WERI-Rb-1 (cell line): Measurements from ENCODE around the gene KCNS3.

Experiments used
- DNase-seq: peaks from one replicate; pipeline ENCODE4 v3.0.0-alpha.2; 2020
- H3K27ac ChIP-seq: fragments of 250-450 bp; sonication (Bioruptor Pico); 2 replicates; pipeline ENCODE4 v1.5.1; 2020; ENCODE audit warnings: mild to moderate bottlenecking, moderate library complexity
- H3K27me3 ChIP-seq: fragments of 250-450 bp; sonication (Bioruptor Pico); 2 replicates; pipeline ENCODE4 v1.5.1; 2021; ENCODE audit warnings: mild to moderate bottlenecking, low read depth, moderate library complexity; ENCODE audit not compliant: insufficient read depth, severe bottlenecking
- H3K36me3 ChIP-seq: fragments of 250-450 bp; sonication (Bioruptor Pico); 2 replicates; pipeline ENCODE4 v1.5.1; 2020; ENCODE audit warnings: mild to moderate bottlenecking, moderate library complexity
- H3K4me3 ChIP-seq: 2 replicates; pipeline ENCODE4 v1.5.1; 2011; ENCODE audit warnings: low read depth, mild to moderate bottlenecking, control low read depth, low read length
- H3K9me3 ChIP-seq: fragments of 250-450 bp; sonication (Bioruptor Pico); 2 replicates; pipeline ENCODE4 v1.5.1; 2021; ENCODE audit warnings: mild to moderate bottlenecking, moderate library complexity; ENCODE audit not compliant: severe bottlenecking
- TF ChIP-seq, protein P1 (sequence below): IDR thresholded peaks from 2 replicates; pipeline ENCODE4 v1.5.1; 2011; ENCODE audit warnings: low read depth, mild to moderate bottlenecking, control low read depth, inconsistent platforms, low read length

KCNS3 gene

DNA sequence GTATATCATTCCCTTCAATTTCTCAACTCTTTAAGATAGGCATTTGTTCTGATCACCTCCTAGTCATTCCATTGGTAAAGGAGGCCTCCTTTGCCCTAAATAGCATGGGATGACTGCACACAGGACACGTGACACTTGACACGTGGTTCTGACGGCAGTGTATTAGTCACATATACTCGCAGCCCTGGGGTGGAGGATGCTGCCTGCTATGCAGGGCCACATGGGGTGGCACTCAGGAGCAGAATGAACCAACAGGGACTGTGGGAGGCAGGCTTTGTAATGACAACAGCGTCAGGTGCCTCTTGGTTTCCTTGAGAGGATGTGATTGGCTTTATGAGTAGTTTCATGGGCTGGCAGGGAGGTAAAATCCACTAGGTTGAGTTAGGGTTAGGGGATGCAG lies 9.3 kb upstream of the KCNS3 start:
- TF ChIP-seq, protein P1, sequence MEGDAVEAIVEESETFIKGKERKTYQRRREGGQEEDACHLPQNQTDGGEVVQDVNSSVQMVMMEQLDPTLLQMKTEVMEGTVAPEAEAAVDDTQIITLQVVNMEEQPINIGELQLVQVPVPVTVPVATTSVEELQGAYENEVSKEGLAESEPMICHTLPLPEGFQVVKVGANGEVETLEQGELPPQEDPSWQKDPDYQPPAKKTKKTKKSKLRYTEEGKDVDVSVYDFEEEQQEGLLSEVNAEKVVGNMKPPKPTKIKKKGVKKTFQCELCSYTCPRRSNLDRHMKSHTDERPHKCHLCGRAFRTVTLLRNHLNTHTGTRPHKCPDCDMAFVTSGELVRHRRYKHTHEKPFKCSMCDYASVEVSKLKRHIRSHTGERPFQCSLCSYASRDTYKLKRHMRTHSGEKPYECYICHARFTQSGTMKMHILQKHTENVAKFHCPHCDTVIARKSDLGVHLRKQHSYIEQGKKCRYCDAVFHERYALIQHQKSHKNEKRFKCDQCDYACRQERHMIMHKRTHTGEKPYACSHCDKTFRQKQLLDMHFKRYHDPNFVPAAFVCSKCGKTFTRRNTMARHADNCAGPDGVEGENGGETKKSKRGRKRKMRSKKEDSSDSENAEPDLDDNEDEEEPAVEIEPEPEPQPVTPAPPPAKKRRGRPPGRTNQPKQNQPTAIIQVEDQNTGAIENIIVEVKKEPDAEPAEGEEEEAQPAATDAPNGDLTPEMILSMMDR = no peak
- no peaks in the 10 kb centered on the region for H3K36me3 ChIP-seq
- DNase-seq = no peak
- H3K27ac ChIP-seq = no peak overlapping the region
- no peaks in the 10 kb centered on the region for H3K27me3 ChIP-seq
- no peak overlapping the region for H3K4me3 ChIP-seq
- no peaks in the 10 kb centered on the region for H3K9me3 ChIP-seq

DNA sequence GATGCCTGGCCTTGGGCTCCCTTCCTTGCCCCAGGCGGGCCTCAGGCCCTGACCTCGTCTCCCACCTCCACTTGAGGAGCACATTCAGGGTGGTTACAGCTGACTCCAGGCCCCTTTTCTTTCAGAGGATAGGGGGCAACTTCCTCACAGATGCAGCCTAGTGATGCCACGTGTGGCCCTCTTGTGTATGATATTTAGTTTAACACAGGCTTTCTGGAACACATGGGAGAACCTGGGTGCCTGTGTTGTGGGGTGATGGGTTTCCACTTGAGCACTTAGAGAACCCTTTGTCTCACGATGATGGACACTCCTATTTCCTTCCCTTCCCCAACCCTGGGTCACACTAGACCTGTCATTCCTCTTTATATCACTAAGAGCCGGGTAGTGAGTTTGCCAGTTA lies 6.8 kb upstream of the KCNS3 start:
- no peak for DNase-seq
- Histone ChIP-seq H3K36me3 (no peaks in the 10 kb centered on the region), H3K27ac (no peak overlapping the region), H3K4me3 (no peak overlapping the region), H3K9me3 (no peaks in the 10 kb centered on the region), H3K27me3 (no peaks in the 10 kb centered on the region)
- TF ChIP-seq, protein P1 = no peak

DNA sequence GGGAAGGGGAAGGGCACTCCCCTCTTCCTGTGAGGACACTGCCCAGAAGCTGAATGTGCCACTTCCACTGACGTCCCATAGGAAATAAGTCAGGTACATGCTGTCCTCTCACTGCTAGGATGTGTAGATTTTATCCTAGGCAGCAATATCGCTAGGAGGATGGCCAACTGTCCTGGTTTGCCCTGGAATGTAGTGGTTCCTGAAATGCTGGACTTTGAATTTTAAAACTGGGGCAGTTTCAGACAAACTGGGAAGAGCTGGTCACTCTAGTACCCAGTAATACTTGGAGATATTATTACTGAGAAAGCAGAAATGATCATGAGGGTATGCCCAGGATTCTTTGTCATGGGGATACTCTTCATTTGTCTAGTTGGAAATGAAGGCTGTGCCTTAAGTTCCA lies 5.4 kb upstream of the KCNS3 start:
- Histone ChIP-seq H3K27ac (no peak overlapping the region), H3K4me3 (no peak overlapping the region), H3K9me3 (no peaks in the 10 kb centered on the region), H3K36me3 (no peaks in the 10 kb centered on the region), H3K27me3 (no peaks in the 10 kb centered on the region)
- TF ChIP-seq, protein P1 = no peak
- DNase-seq = no peak

DNA sequence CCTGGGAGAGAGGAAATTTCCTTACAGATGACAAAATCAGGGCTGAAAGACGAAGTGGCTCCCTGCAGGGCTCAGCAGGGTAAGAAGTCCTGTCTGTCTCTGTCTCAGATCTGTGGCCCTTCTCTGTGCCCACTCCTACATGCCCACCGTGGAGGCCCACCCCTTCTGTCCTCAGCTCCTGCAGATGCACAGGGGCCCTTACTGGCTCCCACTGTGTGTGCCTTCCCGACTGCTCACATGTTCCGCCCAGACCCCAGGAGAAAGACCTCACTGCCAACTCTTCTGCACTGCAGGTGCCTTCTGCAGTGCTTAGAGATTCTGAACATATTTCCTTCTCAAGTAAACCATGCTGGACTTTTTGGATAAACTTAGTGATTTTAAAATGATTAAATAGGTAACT lies 1.9 kb upstream of the KCNS3 start:
- no peaks in the 10 kb centered on the region for H3K27me3 ChIP-seq
- peaks cover 6% of the 10 kb centered on the region for H3K36me3 ChIP-seq
- no peaks in the 10 kb centered on the region for H3K9me3 ChIP-seq
- TF ChIP-seq, protein P1 = no peak
- no peak overlapping the region for H3K27ac ChIP-seq
- no peak for DNase-seq
- H3K4me3 ChIP-seq = no peak overlapping the region

DNA sequence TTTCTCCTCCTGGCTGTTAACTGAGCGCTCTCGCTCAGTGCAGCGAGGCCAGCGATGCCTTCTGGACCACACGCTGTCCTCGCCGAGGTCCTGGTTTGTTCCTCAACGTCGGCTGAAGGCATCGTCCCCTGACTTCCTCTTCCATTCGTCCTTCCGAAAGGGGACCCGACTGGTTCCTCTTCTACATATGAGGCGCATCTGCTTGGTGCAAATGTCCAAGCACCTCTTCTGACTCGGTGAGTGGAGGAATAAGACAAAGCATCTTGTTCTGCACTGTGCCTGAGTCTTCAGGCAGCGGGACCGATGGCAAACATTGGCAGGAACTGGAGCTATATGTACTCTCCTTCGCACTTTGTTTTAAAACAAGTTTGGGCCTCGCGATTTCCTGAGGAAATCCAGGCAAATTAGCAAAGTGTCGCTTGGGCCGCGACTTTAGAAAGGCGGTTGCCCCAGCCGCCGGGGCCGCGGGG lies 621 bp upstream of the KCNS3 start:
- Histone ChIP-seq H3K9me3 (no peaks in the 10 kb centered on the region), H3K27me3 (no peaks in the 10 kb centered on the region), H3K27ac (peak overlapping the region; percentile 62), H3K4me3 (peak overlapping the region; percentile 63), H3K36me3 (peaks cover 6% of the 10 kb centered on the region)
- no peak for DNase-seq
- TF ChIP-seq, protein P1 = no peak
